Liver (tissue), 9 donors: ENCODE measurements around the gene ANKLE1. TPM values are rescaled to one million over a fixed set of nuclear protein-coding genes. Genes with fewer than 3 reads are reported as not detected.

ENCODE experiments used
- DNase-seq: peaks from one replicate; pipeline ENCODE4 v3.0.0-alpha.2; 2017; ENCODE audit warnings: low spot score
- H3K27ac ChIP-seq, 2 donors: one replicate each; pipeline ENCODE4 v1.7.0; 2013; ENCODE audit warnings: inconsistent platforms in 2 of 2, low read length in 2 of 2, control low read depth in 1 of 2, low read depth in 1 of 2, mild to moderate bottlenecking in 1 of 2
- H3K27me3 ChIP-seq, 4 donors: one replicate each; pipeline versions ENCODE4 v1.6.1 to v1.7.0; 2013; ENCODE audit warnings: low read length in 3 of 4, inconsistent platforms in 1 of 4, mild to moderate bottlenecking in 1 of 4, moderate library complexity in 1 of 4; ENCODE audit not compliant: control insufficient read depth in 4 of 4, insufficient read depth in 4 of 4
- H3K36me3 ChIP-seq, 4 donors: one replicate each; pipeline versions ENCODE4 v1.6.1 to v1.7.0; 2013; ENCODE audit warnings: low read length in 3 of 4, mild to moderate bottlenecking in 3 of 4, low read depth in 1 of 4, moderate library complexity in 1 of 4; ENCODE audit not compliant: control insufficient read depth in 4 of 4, insufficient read depth in 3 of 4
- H3K4me1 ChIP-seq, 4 donors: one replicate each; pipeline versions ENCODE4 v1.6.1 to v1.7.0; 2013; ENCODE audit warnings: low read length in 3 of 4, mild to moderate bottlenecking in 3 of 4, moderate library complexity in 1 of 4; ENCODE audit not compliant: control insufficient read depth in 4 of 4, insufficient read depth in 4 of 4
- H3K4me3 ChIP-seq, 3 donors: one replicate each; pipeline versions ENCODE4 v1.6.1 to v1.7.0; 2013; ENCODE audit warnings: low read length in 3 of 3, control low read depth in 1 of 3, low read depth in 1 of 3, mild to moderate bottlenecking in 1 of 3
- H3K9ac ChIP-seq, 2 donors: one replicate each; pipeline ENCODE4 v1.7.0; 2013; ENCODE audit warnings: low read length in 2 of 2, mild to moderate bottlenecking in 2 of 2, moderate library complexity in 2 of 2, control low read depth in 1 of 2, low read depth in 1 of 2
- H3K9me3 ChIP-seq, 4 donors: one replicate each; pipeline versions ENCODE4 v1.6.1 to v1.7.0; 2013; ENCODE audit warnings: low read length in 3 of 4; ENCODE audit not compliant: control insufficient read depth in 4 of 4
- ATF3 ChIP-seq: IDR thresholded peaks from 2 replicates; pipeline ENCODE4 v1.6.1; 2016; ENCODE audit warnings: antibody characterized with exemption
- CTCF ChIP-seq: fragments of 150-350 bp; IDR thresholded peaks from 2 replicates; pipeline ENCODE4 v1.5.1; 2017; ENCODE audit warnings: improper control_type of control experiment, low read depth, low read length; ENCODE audit not compliant: missing input control
- EGR1 ChIP-seq, 2 donors: IDR thresholded peaks; 2 replicates each; pipeline ENCODE4 v1.6.1; 2016 to 2018; ENCODE audit warnings: antibody characterized with exemption in 2 of 2, low read depth in 2 of 2
- FOXA1 ChIP-seq: IDR thresholded peaks from 2 replicates; pipeline ENCODE4 v1.6.1; 2016; ENCODE audit warnings: antibody characterized with exemption
- FOXA2 ChIP-seq: IDR thresholded peaks from 2 replicates; pipeline ENCODE4 v1.6.1; 2016; ENCODE audit warnings: antibody characterized with exemption
- GABPA ChIP-seq, 2 donors: IDR thresholded peaks in 1 of 2; conservative IDR thresholded peaks in 1 of 2; 2 replicates each; pipeline ENCODE4 v1.6.1; 2016; ENCODE audit warnings: antibody characterized with exemption in 2 of 2, mild to moderate bottlenecking in 1 of 2, moderate library complexity in 1 of 2
- HNF4A ChIP-seq, 2 donors: conservative IDR thresholded peaks; 2 replicates each; pipeline ENCODE4 v1.6.1; 2016; ENCODE audit warnings: antibody characterized with exemption in 2 of 2, mild to moderate bottlenecking in 2 of 2
- HNF4G ChIP-seq: IDR thresholded peaks from 2 replicates; pipeline ENCODE4 v1.6.1; 2016; ENCODE audit warnings: antibody characterized with exemption
- JUND ChIP-seq, 2 donors: IDR thresholded peaks; 2 replicates each; pipeline ENCODE4 v1.6.1; 2016; ENCODE audit warnings: antibody characterized with exemption in 2 of 2
- MAX ChIP-seq: IDR thresholded peaks from 2 replicates; pipeline ENCODE4 v1.6.1; 2016; ENCODE audit warnings: antibody characterized with exemption
- NR2F2 ChIP-seq: IDR thresholded peaks from 2 replicates; pipeline ENCODE4 v1.6.1; 2016; ENCODE audit warnings: antibody characterized with exemption
- RAD21 ChIP-seq, 2 donors: IDR thresholded peaks; 2 replicates each; pipeline ENCODE4 v1.6.1; 2016; ENCODE audit warnings: antibody characterized with exemption in 2 of 2, mild to moderate bottlenecking in 2 of 2
- REST ChIP-seq: IDR thresholded peaks from 2 replicates; pipeline ENCODE4 v1.6.1; 2016; ENCODE audit warnings: antibody characterized with exemption, mild to moderate bottlenecking
- RXRA ChIP-seq, 2 donors: IDR thresholded peaks; 2 replicates each; pipeline ENCODE4 v1.6.1; 2017 to 2018; ENCODE audit warnings: antibody characterized with exemption in 2 of 2, mild to moderate bottlenecking in 1 of 2
- TAF1 ChIP-seq: conservative IDR thresholded peaks from 2 replicates; pipeline ENCODE4 v1.6.1; 2016; ENCODE audit warnings: antibody characterized with exemption, mild to moderate bottlenecking
- YY1 ChIP-seq: IDR thresholded peaks from 2 replicates; pipeline ENCODE4 v1.6.1; 2016; ENCODE audit warnings: antibody characterized with exemption, mild to moderate bottlenecking
- ZBTB33 ChIP-seq: IDR thresholded peaks from 2 replicates; pipeline ENCODE4 v1.6.1; 2016; ENCODE audit warnings: antibody characterized with exemption
- WGBS: extraction: QIAGEN DNeasy Blood & Tissue Kit; methylation state at CpG from one replicate; pipeline ENCODE4 v1.1.7; 2013; 5-methylcytosine and 5-hydroxymethylcytosine counted together
- polyA plus RNA-seq, 2 donors: library from polyadenylated mRNA; stranded (reverse) in 1 of 2; unstranded in 1 of 2; fragments of 200-250 nt in 1 of 2; fragments of >200 nt in 1 of 2; fragmentation: Nextera tagmentation in 1 of 2; extraction: Ambion mirVana in 1 of 2; gene quantifications; one replicate each; pipeline versions ENCODE4 v1.2.1 to v1.2.3, GENCODE V29; 2013 to 2015
- total RNA-seq, 2 donors: library from RNA; depleted of rRNA; stranded (reverse); fragments of >200 nt; gene quantifications; one replicate each; pipeline ENCODE4 v1.2.3, GENCODE V29; 2014
- donor health status: healthy.
- donor health status: healthy.
- donor health status: healthy.
- donor health status: healthy.
- donor health status: healthy.

The ANKLE1 gene
- total and polyA plus RNA-seq, 4 donors: 0.10 to 43.2 (median 0.29) TPM

- TF ChIP-seq RAD21 (IDR thresholded peaks at IDR 0.05) (no peak), EGR1 (IDR thresholded peaks at IDR 0.05; ENCODE audit: low read depth in 2 of 2) (no peak)
Observed at GRCh38 chr19:17325133-17325532, 43.4 kb downstream of the ANKLE1 start (continued).

- Histone ChIP-seq H3K9ac (no peak overlapping the region), H3K9me3 (no peaks in the 10 kb centered on the region), H3K27me3 (no peaks in the 10 kb centered on the region), H3K27ac (no peak overlapping the region), H3K4me1 (peaks cover 12 to 23% (median 14%) of the 10 kb centered on the region in 4 donors), H3K4me3 (no peak overlapping the region), H3K36me3 (peaks cover 0 to 7% (median 0%) of the 10 kb centered on the region in 4 donors)
- DNase-seq: no peak
- 55% methylated on average over 17 of the region's 17 CpGs for WGBS
- TF ChIP-seq FOXA2 (no peak), HNF4A (conservative IDR thresholded peaks at IDR 0.05) (peak; percentile 41 to 45), RXRA (IDR thresholded peaks at IDR 0.05) (peak; percentile 14 to 34)
Observed at GRCh38 chr19:17325881-17326594, 44.3 kb downstream of the ANKLE1 start.

- H3K9me3 ChIP-seq: no peaks in the 10 kb centered on the region
- WGBS: 94% methylated on average over 11 of the region's 11 CpGs
- TF ChIP-seq NR2F2 (no peak), JUND (IDR thresholded peaks at IDR 0.05) (no peak), HNF4G (no peak), ATF3 (no peak)
- H3K4me3 ChIP-seq: no peak overlapping the region
- H3K4me1 ChIP-seq: peaks cover 12 to 23% (median 14%) of the 10 kb centered on the region in 4 donors
- DNase-seq: no peak
- no peak overlapping the region for H3K27ac ChIP-seq
- H3K27me3 ChIP-seq: no peaks in the 10 kb centered on the region
- no peak overlapping the region for H3K9ac ChIP-seq
- H3K36me3 ChIP-seq: peaks cover 0 to 5% (median 0%) of the 10 kb centered on the region in 4 donors
Observed at GRCh38 chr19:17326595-17326966, 44.9 kb downstream of the ANKLE1 start.

GRCh38 chr19:17327068-17327653 is 45.5 kb downstream of the ANKLE1 start:
- no peak for DNase-seq
- no peak overlapping the region for H3K4me3 ChIP-seq
- no peaks in the 10 kb centered on the region for H3K9me3 ChIP-seq
- H3K9ac ChIP-seq: no peak overlapping the region
- H3K27me3 ChIP-seq: no peaks in the 10 kb centered on the region
- H3K4me1 ChIP-seq: peaks cover 12 to 23% (median 14%) of the 10 kb centered on the region in 4 donors
- 91% methylated on average over 27 of the region's 27 CpGs for WGBS
- H3K36me3 ChIP-seq: peaks cover 0 to 2% (median 0%) of the 10 kb centered on the region in 4 donors
- no peak overlapping the region for H3K27ac ChIP-seq
- TF ChIP-seq REST (no peak), NR2F2 (no peak), TAF1 (no peak), FOXA2 (no peak), ZBTB33 (no peak), RXRA (IDR thresholded peaks at IDR 0.05) (no peak), FOXA1 (no peak), YY1 (no peak), CTCF (no peak), HNF4G (no peak), JUND (IDR thresholded peaks at IDR 0.05) (no peak), MAX (no peak), RAD21 (IDR thresholded peaks at IDR 0.05) (no peak), GABPA (IDR thresholded peaks at IDR 0.05 in 1 of 2, conservative IDR thresholded peaks at IDR 0.05 in 1 of 2) (no peak), ATF3 (no peak)
